Endothelial cell (in vitro differentiated cells): ENCODE measurements around the gene IQCN. TPM values are rescaled to one million over a fixed set of nuclear protein-coding genes. Genes with fewer than 3 reads are reported as not detected.

ENCODE experiments used
- DNase-seq: peaks from one replicate; pipeline ENCODE4 v3.0.0; 2021; ENCODE audit warnings: low spot score
- H3K27ac Mint-ChIP-seq: one replicate; pipeline ENCODE4 v1.8.0; 2021; ENCODE audit warnings: mixed read lengths, inconsistent platforms; ENCODE audit not compliant: unreplicated experiment
- H3K27me3 Mint-ChIP-seq: one replicate; pipeline ENCODE4 v1.8.0; 2021; ENCODE audit warnings: mild to moderate bottlenecking, moderate library complexity, mixed read lengths, inconsistent platforms; ENCODE audit not compliant: unreplicated experiment
- H3K36me3 Mint-ChIP-seq: one replicate; pipeline ENCODE4 v1.8.0; 2021; ENCODE audit warnings: mild to moderate bottlenecking, low read depth, mixed read lengths, inconsistent platforms; ENCODE audit not compliant: unreplicated experiment
- H3K4me1 Mint-ChIP-seq: one replicate; pipeline ENCODE4 v1.8.0; 2021; ENCODE audit warnings: mild to moderate bottlenecking, mixed read lengths, inconsistent platforms; ENCODE audit not compliant: unreplicated experiment
- H3K4me3 Mint-ChIP-seq: one replicate; pipeline ENCODE4 v1.8.0; 2021; ENCODE audit warnings: mild to moderate bottlenecking, mixed read lengths, inconsistent platforms; ENCODE audit not compliant: unreplicated experiment
- H3K9me3 Mint-ChIP-seq: one replicate; pipeline ENCODE4 v1.8.0; 2021; ENCODE audit warnings: mixed read lengths, inconsistent platforms; ENCODE audit not compliant: unreplicated experiment
- CTCF ChIP-seq: fragments of 200-600 bp; sonication (generic); IDR thresholded peaks from one replicate; pipeline ENCODE4 v1.5.0; 2021; ENCODE audit warnings: antibody characterized with exemption; ENCODE audit not compliant: unreplicated experiment
- total RNA-seq: library from RNA; stranded (reverse); fragmentation: NEBNext Ultra II Directional; extraction: Animal tissue kit (Norgen Biotek cat#: 25700); gene quantifications from one replicate; pipeline ENCODE4 v1.2.1, GENCODE V29; 2021; ENCODE audit not compliant: unreplicated experiment

The IQCN gene
- total RNA-seq, 1 donor from 2014 or later: 1.2 TPM

GRCh38 chr19:18290302-18291018 lies 16.2 kb upstream of the IQCN start:
- no peak for DNase-seq

GRCh38 chr19:18289471-18290301 lies 15.4 kb upstream of the IQCN start:
- Mint-ChIP-seq H3K9me3 (no peaks in the 10 kb centered on the region), H3K27me3 (peaks cover 7% of the 10 kb centered on the region), H3K27ac (no peak overlapping the region), H3K36me3 (peaks cover 3% of the 10 kb centered on the region), H3K4me3 (peak overlapping the region; percentile 21), H3K4me1 (peaks cover 13% of the 10 kb centered on the region)
- DNase-seq: no peak
- no peak for TF ChIP-seq CTCF

More at GRCh38 chr19:18290302-18291018, 16.2 kb upstream of the IQCN start:
- Mint-ChIP-seq H3K9me3 (no peaks in the 10 kb centered on the region), H3K4me3 (peak overlapping the region; percentile 51), H3K27me3 (peaks cover 7% of the 10 kb centered on the region), H3K36me3 (peaks cover 3% of the 10 kb centered on the region), H3K27ac (peak overlapping the region; percentile 49), H3K4me1 (peaks cover 13% of the 10 kb centered on the region)
- TF ChIP-seq CTCF: no peak

- H3K4me3 Mint-ChIP-seq: no peak overlapping the region
- TF ChIP-seq CTCF: no peak
These were observed 13.9 kb upstream of the IQCN start for GRCh38 chr19:18287836-18288772.

GRCh38 chr19:18286973-18287635 lies 12.9 kb upstream of the IQCN start:
- H3K27ac Mint-ChIP-seq: no peak overlapping the region
- no peak for DNase-seq
- peaks cover 3% of the 10 kb centered on the region for H3K36me3 Mint-ChIP-seq
- no peaks in the 10 kb centered on the region for H3K9me3 Mint-ChIP-seq
- peak overlapping the region; percentile 62 for H3K4me3 Mint-ChIP-seq
- TF ChIP-seq CTCF: no peak
- peaks cover 14% of the 10 kb centered on the region for H3K4me1 Mint-ChIP-seq
- peaks cover 17% of the 10 kb centered on the region for H3K27me3 Mint-ChIP-seq

More at GRCh38 chr19:18287836-18288772, 13.9 kb upstream of the IQCN start:
- no peak for DNase-seq
- Mint-ChIP-seq H3K9me3 (no peaks in the 10 kb centered on the region), H3K27ac (no peak overlapping the region), H3K27me3 (peaks cover 9% of the 10 kb centered on the region), H3K36me3 (peaks cover 3% of the 10 kb centered on the region), H3K4me1 (peaks cover 9% of the 10 kb centered on the region)
